Activated T-cell treated with anti-CD3 and anti-CD28 coated beads, Interleukin-2, amount 50 U/mL, for 4 hours (primary cell): ENCODE measurements around the gene CLCA1. TPM values are rescaled to one million over a fixed set of nuclear protein-coding genes. Genes with fewer than 3 reads are reported as not detected.

Experiments
- ATAC-seq, 2 donors: fragments of 200-7000 bp; cut with Tn5 transposase; one replicate each; pipeline ENCODE4 v1.10.0; 2021
- DNase-seq: peaks from one replicate; pipeline ENCODE4 v3.0.0-alpha.2; 2020
- H3K27me3 Mint-ChIP-seq: one replicate; pipeline ENCODE4 v1.8.0; 2021; ENCODE audit warnings: low read depth, mixed read lengths
- H3K36me3 Mint-ChIP-seq: one replicate; pipeline ENCODE4 v1.8.0; 2022; ENCODE audit warnings: mixed read lengths; ENCODE audit not compliant: insufficient read depth
- H3K4me1 Mint-ChIP-seq: one replicate; pipeline ENCODE4 v1.8.0; 2021; ENCODE audit warnings: low read depth, mixed read lengths
- H3K4me3 Mint-ChIP-seq: one replicate; pipeline ENCODE4 v1.8.0; 2021; ENCODE audit warnings: mild to moderate bottlenecking, moderate library complexity, mixed read lengths
- H3K9me3 Mint-ChIP-seq: one replicate; pipeline ENCODE4 v1.8.0; 2021; ENCODE audit warnings: mixed read lengths
- total RNA-seq, 3 donors: library from RNA; stranded (reverse); gene quantifications; one replicate each; pipeline ENCODE4 v1.2.1, GENCODE V29; 2021

CLCA1 gene
- total RNA-seq = under 1 TPM; 0.08 to 0.13 (median 0.08) TPM

GRCh38 chr1:86468501-86468977 lies at the start of gene CLCA1:
Gene CLCA1, plus strand, starts transcription at chr1:86468927. Its CDS starts 45 bp downstream, at chr1:86468972.
- no peak for ATAC-seq
- peaks cover 11% of the 10 kb centered on the region for H3K27me3 Mint-ChIP-seq
- no peaks in the 10 kb centered on the region for H3K4me1 Mint-ChIP-seq
- H3K9me3 Mint-ChIP-seq = no peaks in the 10 kb centered on the region
- H3K36me3 Mint-ChIP-seq = no peaks in the 10 kb centered on the region
- no peak for DNase-seq
- no peak within 1 kb of the TSS for H3K4me3 Mint-ChIP-seq

GRCh38 chr1:86419277-86419903 lies 49.3 kb upstream of the CLCA1 start:
- ATAC-seq = peak; percentile 63 to 80
- Mint-ChIP-seq H3K36me3 (no peaks in the 10 kb centered on the region), H3K4me3 (peak overlapping the region; percentile 51), H3K4me1 (peaks cover 3% of the 10 kb centered on the region), H3K9me3 (no peaks in the 10 kb centered on the region), H3K27me3 (peaks cover 3% of the 10 kb centered on the region)
- DNase-seq = peak; percentile 23

GRCh38 chr1:86421601-86422280 lies 47.0 kb upstream of the CLCA1 start:
- peaks cover 3% of the 10 kb centered on the region for H3K27me3 Mint-ChIP-seq
- DNase-seq = no peak

GRCh38 chr1:86423473-86423872 lies 45.3 kb upstream of the CLCA1 start:
- no peak for ATAC-seq
- no peak overlapping the region for H3K4me3 Mint-ChIP-seq

More at GRCh38 chr1:86421601-86422280, 47.0 kb upstream of the CLCA1 start:
- no peaks in the 10 kb centered on the region for H3K9me3 Mint-ChIP-seq
- no peaks in the 10 kb centered on the region for H3K36me3 Mint-ChIP-seq
- ATAC-seq = no peak
- peaks cover 3% of the 10 kb centered on the region for H3K4me1 Mint-ChIP-seq
- no peak overlapping the region for H3K4me3 Mint-ChIP-seq

DNA sequence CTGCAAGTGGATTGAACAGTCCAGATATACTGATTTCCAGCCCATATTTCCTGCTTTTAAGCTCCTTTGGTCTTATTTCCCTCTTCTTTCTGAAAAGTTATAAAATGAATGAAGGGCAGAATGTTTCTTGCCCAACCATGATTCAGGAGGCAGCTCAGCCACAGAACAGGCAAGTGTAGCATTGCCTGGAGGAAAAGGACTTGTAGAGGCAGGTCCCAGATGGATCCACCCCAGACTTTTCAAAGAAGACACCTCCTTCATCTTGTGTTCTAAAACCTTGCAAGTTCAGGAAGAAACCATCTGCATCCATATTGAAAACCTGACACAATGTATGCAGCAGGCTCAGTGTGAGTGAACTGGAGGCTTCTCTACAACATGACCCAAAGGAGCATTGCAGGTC lies 44.9 kb upstream of the CLCA1 start, which contains the start of gene CLCA2:
Gene CLCA2, plus strand, starts transcription at position 299 of the 400 bp plus-strand sequence. Its CDS starts 77 bp downstream, at position 376.
- no peak for ATAC-seq
- H3K4me1 Mint-ChIP-seq = peaks cover 3% of the 10 kb centered on the region

More at GRCh38 chr1:86423473-86423872, 45.3 kb upstream of the CLCA1 start:
- peaks cover 3% of the 10 kb centered on the region for H3K27me3 Mint-ChIP-seq
- no peak for DNase-seq
- H3K4me1 Mint-ChIP-seq = peaks cover 3% of the 10 kb centered on the region
- H3K36me3 Mint-ChIP-seq = no peaks in the 10 kb centered on the region
- H3K9me3 Mint-ChIP-seq = no peaks in the 10 kb centered on the region

DNA sequence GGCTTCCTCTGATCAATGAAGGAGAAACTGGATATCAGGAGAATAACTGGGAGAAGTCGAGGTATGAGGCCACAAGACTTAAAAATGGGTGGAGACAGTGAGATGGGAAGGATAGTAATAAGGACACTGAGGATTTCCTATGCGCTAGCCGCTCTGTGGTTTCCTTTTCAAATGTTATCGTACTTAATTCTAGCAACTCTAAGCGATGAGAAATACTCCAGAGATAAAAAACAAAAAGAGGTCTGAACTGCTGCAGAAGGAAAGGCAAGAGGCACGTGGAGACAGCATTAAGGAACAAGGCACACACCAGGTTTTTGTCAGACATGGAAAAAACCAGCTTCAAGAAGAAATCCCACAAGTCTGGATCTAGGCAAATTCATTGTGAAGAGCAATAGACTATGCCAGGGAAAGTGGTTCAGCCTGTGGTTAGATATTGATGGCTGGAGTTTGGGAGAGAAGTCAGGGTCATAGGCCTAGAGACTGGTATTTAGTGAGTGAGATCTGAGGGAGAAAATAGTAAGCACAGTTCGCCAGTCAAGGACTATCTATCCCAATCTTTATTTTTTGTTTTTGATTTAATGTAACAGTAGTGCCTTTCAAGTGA lies 39.5 kb upstream of the CLCA1 start:
- DNase-seq (no peak), ATAC-seq (no peak)
- Mint-ChIP-seq H3K27me3 (peaks cover 1% of the 10 kb centered on the region), H3K4me1 (no peaks in the 10 kb centered on the region), H3K36me3 (no peaks in the 10 kb centered on the region), H3K4me3 (no peak overlapping the region), H3K9me3 (no peaks in the 10 kb centered on the region)

More for the DNA sequence above, 44.9 kb upstream of the CLCA1 start, which contains the start of gene CLCA2:
- Mint-ChIP-seq H3K36me3 (no peaks in the 10 kb centered on the region), H3K4me3 (no peak within 1 kb of the TSS), H3K9me3 (no peaks in the 10 kb centered on the region), H3K27me3 (peaks cover 3% of the 10 kb centered on the region)
- DNase-seq = no peak

- peak in 1 of 2 donors; percentile 59 for ATAC-seq
- DNase-seq = no peak
- Mint-ChIP-seq H3K27me3 (peaks cover 1% of the 10 kb centered on the region), H3K9me3 (no peaks in the 10 kb centered on the region), H3K4me1 (no peaks in the 10 kb centered on the region), H3K4me3 (no peak overlapping the region), H3K36me3 (no peaks in the 10 kb centered on the region)
Measured at GRCh38 chr1:86429835-86430234, 38.9 kb upstream of the CLCA1 start.

GRCh38 chr1:86430376-86430775 lies 38.4 kb upstream of the CLCA1 start:
- ATAC-seq (no peak), DNase-seq (no peak)
- Mint-ChIP-seq H3K4me1 (no peaks in the 10 kb centered on the region), H3K9me3 (no peaks in the 10 kb centered on the region), H3K4me3 (no peak overlapping the region), H3K27me3 (peaks cover 1% of the 10 kb centered on the region), H3K36me3 (no peaks in the 10 kb centered on the region)

GRCh38 chr1:86434059-86434458 lies 34.7 kb upstream of the CLCA1 start:
- Mint-ChIP-seq H3K9me3 (no peaks in the 10 kb centered on the region), H3K27me3 (peaks cover 18% of the 10 kb centered on the region), H3K36me3 (no peaks in the 10 kb centered on the region), H3K4me3 (no peak overlapping the region), H3K4me1 (no peaks in the 10 kb centered on the region)
- no peak for DNase-seq
- no peak for ATAC-seq

- Mint-ChIP-seq H3K27me3 (peaks cover 18% of the 10 kb centered on the region), H3K9me3 (no peaks in the 10 kb centered on the region), H3K4me3 (no peak overlapping the region), H3K4me1 (no peaks in the 10 kb centered on the region), H3K36me3 (no peaks in the 10 kb centered on the region)
- no peak for DNase-seq
- no peak for ATAC-seq
Measured at GRCh38 chr1:86435327-86435726, 33.4 kb upstream of the CLCA1 start.

DNA sequence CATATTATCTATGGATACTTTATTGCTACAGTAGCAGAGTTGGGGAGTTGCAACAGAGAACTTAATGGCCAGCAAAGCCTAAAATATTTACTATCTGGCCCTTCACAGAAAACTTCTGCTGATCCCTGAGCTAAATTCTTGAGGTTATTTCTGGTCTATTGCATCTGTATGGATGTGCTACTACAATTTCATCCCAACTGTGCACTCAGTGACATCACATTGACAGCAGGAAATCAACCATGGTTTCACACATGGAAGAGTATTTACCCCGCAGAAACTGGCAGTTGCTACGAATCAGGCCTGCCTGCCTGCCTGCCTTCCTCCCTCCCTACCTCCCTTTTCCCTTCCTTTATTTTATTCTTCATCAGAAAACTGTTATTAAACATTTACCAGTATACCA lies 32.7 kb upstream of the CLCA1 start:
- ATAC-seq = no peak
- Mint-ChIP-seq H3K27me3 (peaks cover 18% of the 10 kb centered on the region), H3K36me3 (no peaks in the 10 kb centered on the region), H3K9me3 (no peaks in the 10 kb centered on the region), H3K4me3 (no peak overlapping the region), H3K4me1 (no peaks in the 10 kb centered on the region)
- DNase-seq = no peak

DNA sequence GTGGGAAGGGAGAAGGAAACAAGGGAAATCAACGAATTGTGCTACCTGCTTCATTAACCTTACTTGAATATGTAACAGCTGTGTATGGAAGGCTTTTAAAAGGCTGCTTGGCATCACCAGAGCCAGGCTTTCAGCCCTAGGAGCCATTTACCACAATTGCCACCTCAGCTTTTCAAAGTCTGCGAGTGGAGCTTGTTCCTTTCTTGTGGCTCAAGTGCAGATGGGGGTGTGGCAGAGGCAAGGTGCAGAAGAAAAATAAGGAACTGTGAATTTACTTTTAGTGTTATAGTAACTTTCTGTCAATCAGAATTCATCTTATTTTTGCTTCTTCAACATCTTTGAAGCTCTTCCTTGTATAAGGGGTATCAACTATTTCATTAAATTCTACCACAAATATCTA lies 27.1 kb upstream of the CLCA1 start:
- no peaks in the 10 kb centered on the region for H3K36me3 Mint-ChIP-seq
- H3K27me3 Mint-ChIP-seq = peaks cover 16% of the 10 kb centered on the region
- ATAC-seq = peak in 1 of 2 donors; percentile 35
- H3K9me3 Mint-ChIP-seq = no peaks in the 10 kb centered on the region
- H3K4me1 Mint-ChIP-seq = peaks cover 7% of the 10 kb centered on the region
- peak; percentile 7 for DNase-seq
- no peak overlapping the region for H3K4me3 Mint-ChIP-seq

DNA sequence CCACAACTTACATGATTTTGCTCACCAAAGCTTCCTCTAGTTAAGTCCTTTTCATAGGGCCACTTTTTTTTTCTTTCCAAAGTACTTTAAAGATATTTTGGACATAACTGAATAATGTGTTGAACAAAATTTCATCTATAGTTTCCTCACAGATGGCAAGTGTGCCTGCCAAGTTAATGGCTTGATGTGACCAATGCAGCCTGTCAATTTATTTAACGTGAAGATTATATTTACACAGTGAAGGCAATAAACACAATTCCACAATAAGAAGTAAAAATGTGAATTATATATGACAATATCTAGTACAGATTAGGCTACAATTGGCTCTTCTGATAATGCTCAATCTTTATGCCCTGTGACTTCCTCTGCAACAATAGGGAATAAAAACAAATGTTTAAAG lies 26.7 kb upstream of the CLCA1 start:
- no peak for DNase-seq
- Mint-ChIP-seq H3K9me3 (no peaks in the 10 kb centered on the region), H3K4me1 (peaks cover 7% of the 10 kb centered on the region), H3K27me3 (peaks cover 12% of the 10 kb centered on the region), H3K4me3 (no peak overlapping the region), H3K36me3 (no peaks in the 10 kb centered on the region)
- ATAC-seq = no peak

- no peaks in the 10 kb centered on the region for H3K27me3 Mint-ChIP-seq
- ATAC-seq (no peak), DNase-seq (no peak)
- H3K9me3 Mint-ChIP-seq = no peaks in the 10 kb centered on the region
- H3K36me3 Mint-ChIP-seq = no peaks in the 10 kb centered on the region
- no peak overlapping the region for H3K4me3 Mint-ChIP-seq
- H3K4me1 Mint-ChIP-seq = peaks cover 7% of the 10 kb centered on the region
Measured at GRCh38 chr1:86445919-86446318, 22.8 kb upstream of the CLCA1 start.
